ENCODE measurements around the gene TGM1.

TGM1 gene

GRCh38 chr14:24278424-24278823 is 15.4 kb upstream of the TGM1 start:
- 100% methylated on average over 2 of the region's 5 CpGs for WGBS (ENCODE audit: insufficient coverage, insufficient read length)
- Histone ChIP-seq H3K27ac (ENCODE audit: low read length) (no peak overlapping the region), H3K9me3 (ENCODE audit: control insufficient read depth, insufficient read depth, low read length) (no peaks in the 10 kb centered on the region), H3K4me1 (ENCODE audit: control insufficient read depth, insufficient read depth, low read length) (no peaks in the 10 kb centered on the region), H3K27me3 (ENCODE audit: control insufficient read depth, insufficient read depth, low read length) (no peaks in the 10 kb centered on the region), H3K4me3 (ENCODE audit: low read length) (no peak overlapping the region), H3K36me3 (ENCODE audit: control insufficient read depth, insufficient read depth, low read length) (no peaks in the 10 kb centered on the region; the same call in 1 of the 2 replicates)
- DNase-seq (ENCODE audit: low read depth, low spot score) = no peak

- WGBS (ENCODE audit: insufficient coverage, insufficient read length) = no CpG with 5 or more reads among the region's 11 CpGs
- no peaks in the 10 kb centered on the region for H3K4me1 ChIP-seq (ENCODE audit: control insufficient read depth, insufficient read depth, low read length)
- no peak overlapping the region for H3K4me3 ChIP-seq (ENCODE audit: low read length)
- H3K27me3 ChIP-seq (ENCODE audit: control insufficient read depth, insufficient read depth, low read length) = no peaks in the 10 kb centered on the region
- no peak overlapping the region for H3K27ac ChIP-seq (ENCODE audit: low read length)
- H3K9me3 ChIP-seq (ENCODE audit: control insufficient read depth, insufficient read depth, low read length) = no peaks in the 10 kb centered on the region
- DNase-seq (ENCODE audit: low read depth, low spot score) = no peak
- H3K36me3 ChIP-seq (ENCODE audit: control insufficient read depth, insufficient read depth, low read length) = no peaks in the 10 kb centered on the region; the same call in 1 of the 2 replicates
These were observed 14.8 kb upstream of the TGM1 start for GRCh38 chr14:24277606-24278321.

- H3K27ac ChIP-seq (ENCODE audit: low read length) = no peak overlapping the region
- H3K9me3 ChIP-seq (ENCODE audit: control insufficient read depth, insufficient read depth, low read length) = no peaks in the 10 kb centered on the region
- no peak overlapping the region for H3K4me3 ChIP-seq (ENCODE audit: low read length)
- no peaks in the 10 kb centered on the region for H3K4me1 ChIP-seq (ENCODE audit: control insufficient read depth, insufficient read depth, low read length)
- no peak for DNase-seq (ENCODE audit: low read depth, low spot score)
- H3K36me3 ChIP-seq (ENCODE audit: control insufficient read depth, insufficient read depth, low read length) = no peaks in the 10 kb centered on the region; the same call in 1 of the 2 replicates
- H3K27me3 ChIP-seq (ENCODE audit: control insufficient read depth, insufficient read depth, low read length) = no peaks in the 10 kb centered on the region
- WGBS (ENCODE audit: insufficient coverage, insufficient read length) = no CpG with 5 or more reads among the region's 6 CpGs
These were observed 14.1 kb upstream of the TGM1 start for GRCh38 chr14:24277071-24277470.

GRCh38 chr14:24274101-24274543 is 11.1 kb upstream of the TGM1 start:
- no CpG with 5 or more reads among the region's 3 CpGs for WGBS (ENCODE audit: insufficient coverage, insufficient read length)
- H3K27ac ChIP-seq (ENCODE audit: low read length) = no peak overlapping the region
- no peak for DNase-seq (ENCODE audit: low read depth, low spot score)

GRCh38 chr14:24273422-24273998 is 10.5 kb upstream of the TGM1 start:
- DNase-seq (ENCODE audit: low read depth, low spot score) = no peak
- no peaks in the 10 kb centered on the region; the same call in 1 of the 2 replicates for H3K36me3 ChIP-seq (ENCODE audit: control insufficient read depth, insufficient read depth, low read length)
- H3K4me1 ChIP-seq (ENCODE audit: control insufficient read depth, insufficient read depth, low read length) = no peaks in the 10 kb centered on the region
- H3K27ac ChIP-seq (ENCODE audit: low read length) = no peak overlapping the region
- no peaks in the 10 kb centered on the region for H3K27me3 ChIP-seq (ENCODE audit: control insufficient read depth, insufficient read depth, low read length)
- no peak overlapping the region for H3K4me3 ChIP-seq (ENCODE audit: low read length)
- no peaks in the 10 kb centered on the region for H3K9me3 ChIP-seq (ENCODE audit: control insufficient read depth, insufficient read depth, low read length)
- no CpG with 5 or more reads among the region's 3 CpGs for WGBS (ENCODE audit: insufficient coverage, insufficient read length)

More at GRCh38 chr14:24274101-24274543, 11.1 kb upstream of the TGM1 start:
- Histone ChIP-seq H3K9me3 (ENCODE audit: control insufficient read depth, insufficient read depth, low read length) (no peaks in the 10 kb centered on the region), H3K4me3 (ENCODE audit: low read length) (no peak overlapping the region), H3K27me3 (ENCODE audit: control insufficient read depth, insufficient read depth, low read length) (no peaks in the 10 kb centered on the region), H3K36me3 (ENCODE audit: control insufficient read depth, insufficient read depth, low read length) (no peaks in the 10 kb centered on the region; the same call in 1 of the 2 replicates), H3K4me1 (ENCODE audit: control insufficient read depth, insufficient read depth, low read length) (no peaks in the 10 kb centered on the region)

- no peaks in the 10 kb centered on the region for H3K9me3 ChIP-seq (ENCODE audit: control insufficient read depth, insufficient read depth, low read length)
- H3K4me3 ChIP-seq (ENCODE audit: low read length) = no peak overlapping the region
- H3K27ac ChIP-seq (ENCODE audit: low read length) = no peak overlapping the region
- H3K27me3 ChIP-seq (ENCODE audit: control insufficient read depth, insufficient read depth, low read length) = no peaks in the 10 kb centered on the region
- no peaks in the 10 kb centered on the region for H3K4me1 ChIP-seq (ENCODE audit: control insufficient read depth, insufficient read depth, low read length)
- no peak for DNase-seq (ENCODE audit: low read depth, low spot score)
- WGBS (ENCODE audit: insufficient coverage, insufficient read length) = no CpG with 5 or more reads among the region's 2 CpGs
- no peaks in the 10 kb centered on the region; the same call in 1 of the 2 replicates for H3K36me3 ChIP-seq (ENCODE audit: control insufficient read depth, insufficient read depth, low read length)
These were observed 9.5 kb upstream of the TGM1 start for GRCh38 chr14:24272467-24272866.

GRCh38 chr14:24271834-24272263 is 8.9 kb upstream of the TGM1 start:
- WGBS (ENCODE audit: insufficient coverage, insufficient read length) = no CpG with 5 or more reads among the region's 3 CpGs
- H3K4me3 ChIP-seq (ENCODE audit: low read length) = peak overlapping the region; percentile 21; the same call in 1 of the 2 replicates
- no peaks in the 10 kb centered on the region for H3K27me3 ChIP-seq (ENCODE audit: control insufficient read depth, insufficient read depth, low read length)
- no peak overlapping the region for H3K27ac ChIP-seq (ENCODE audit: low read length)
- DNase-seq (ENCODE audit: low read depth, low spot score) = no peak
- H3K36me3 ChIP-seq (ENCODE audit: control insufficient read depth, insufficient read depth, low read length) = no peaks in the 10 kb centered on the region; the same call in 1 of the 2 replicates
- H3K9me3 ChIP-seq (ENCODE audit: control insufficient read depth, insufficient read depth, low read length) = no peaks in the 10 kb centered on the region
- no peaks in the 10 kb centered on the region for H3K4me1 ChIP-seq (ENCODE audit: control insufficient read depth, insufficient read depth, low read length)

- peaks cover 4% of the 10 kb centered on the region; the same call in 1 of the 2 replicates for H3K36me3 ChIP-seq (ENCODE audit: control insufficient read depth, insufficient read depth, low read length)
- WGBS (ENCODE audit: insufficient coverage, insufficient read length) = no CpG with 5 or more reads among the region's 61 CpGs
- H3K27me3 ChIP-seq (ENCODE audit: control insufficient read depth, insufficient read depth, low read length) = no peaks in the 10 kb centered on the region
- H3K27ac ChIP-seq (ENCODE audit: low read length) = no peak within 1 kb of the TSS
- H3K9me3 ChIP-seq (ENCODE audit: control insufficient read depth, insufficient read depth, low read length) = no peaks in the 10 kb centered on the region
- peak within 1 kb of the TSS; percentile 63; the same call in 1 of the 2 replicates for H3K4me3 ChIP-seq (ENCODE audit: low read length)
- DNase-seq (ENCODE audit: low read depth, low spot score) = peak; percentile 87
- no peaks in the 10 kb centered on the region for H3K4me1 ChIP-seq (ENCODE audit: control insufficient read depth, insufficient read depth, low read length)
These were observed 8.3 kb upstream of the TGM1 start, which contains the start of gene RABGGTA for GRCh38 chr14:24271134-24271833. Gene RABGGTA, minus strand, starts transcription at chr14:24271597. Its CDS starts 482 bp downstream, at chr14:24271115.

- Histone ChIP-seq H3K36me3 (ENCODE audit: control insufficient read depth, insufficient read depth, low read length) (peaks cover 4% of the 10 kb centered on the region; the same call in 1 of the 2 replicates), H3K9me3 (ENCODE audit: control insufficient read depth, insufficient read depth, low read length) (no peaks in the 10 kb centered on the region), H3K4me1 (ENCODE audit: control insufficient read depth, insufficient read depth, low read length) (no peaks in the 10 kb centered on the region), H3K27me3 (ENCODE audit: control insufficient read depth, insufficient read depth, low read length) (no peaks in the 10 kb centered on the region), H3K4me3 (ENCODE audit: low read length) (peak overlapping the region; percentile 63; the same call in 1 of the 2 replicates), H3K27ac (ENCODE audit: low read length) (no peak overlapping the region)
- DNase-seq (ENCODE audit: low read depth, low spot score) = no peak
- WGBS (ENCODE audit: insufficient coverage, insufficient read length) = no CpG with 5 or more reads among the region's 13 CpGs
These were observed 7.7 kb upstream of the TGM1 start for GRCh38 chr14:24270537-24271133.
